ENCODE measurements around the gene MYH9. TPM values are rescaled to one million over a fixed set of nuclear protein-coding genes. Genes with fewer than 3 reads are reported as not detected.
A peak's percentile ranks its signal among the peaks of the same experiment; 100 is the strongest.

The MYH9 gene
- total and polyA plus RNA-seq, 10 donors, result 59.8 to 1,376 (median 711) TPM

DNA sequence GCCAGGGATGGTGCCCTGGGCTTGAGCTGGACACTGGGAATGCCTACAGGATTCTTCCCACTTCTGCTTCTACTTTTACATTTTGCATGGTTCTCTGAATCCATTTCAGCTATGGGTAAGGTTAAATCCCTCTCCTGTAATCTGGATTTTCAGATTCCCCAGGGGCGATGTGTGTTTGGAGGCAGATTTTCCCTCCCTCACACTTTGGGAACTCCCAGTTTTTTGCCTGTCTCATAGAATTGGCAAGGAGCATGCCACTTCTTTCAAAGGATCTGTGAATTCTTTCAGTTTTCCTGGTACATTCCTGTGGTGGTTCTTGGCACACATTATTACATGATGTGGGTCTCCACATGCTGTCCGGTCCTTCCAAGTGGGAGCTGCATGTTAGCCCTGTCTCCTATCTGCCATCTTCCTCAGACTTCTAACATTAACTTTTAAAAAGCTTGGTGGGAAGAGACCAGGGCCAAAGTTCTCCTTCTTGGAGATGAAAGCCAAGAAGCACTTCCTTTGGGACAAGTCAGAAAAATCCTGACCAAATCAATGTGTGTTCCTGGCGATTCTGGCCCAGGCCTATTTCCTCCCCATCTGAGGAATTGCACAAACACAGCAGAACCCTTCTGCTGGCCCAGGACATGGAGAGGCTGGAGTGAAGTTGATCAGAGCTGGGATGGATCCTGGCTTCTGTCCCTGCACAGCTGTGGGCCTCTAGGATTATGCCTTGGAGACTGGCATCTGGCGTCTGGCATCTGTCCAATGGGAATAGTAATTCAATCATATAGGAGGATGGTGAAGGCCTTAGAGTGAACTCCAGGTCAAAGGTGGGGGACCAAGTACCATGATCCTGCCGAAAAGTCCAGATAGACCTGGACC, 143.0 kb downstream of the MYH9 start:
- H3K9me3 ChIP-seq, result peaks cover 0 to 13% (median 8%) of the 10 kb centered on the region in 8 donors
- H3K27ac ChIP-seq, result peak overlapping the region in 5 of 8 donors; percentile 3 to 53 (median 33)
- intact Hi-C loops (cut with DNase I; ENCODE audit: low total_unique reads), result no loop called here
- TF ChIP-seq, protein P1, sequence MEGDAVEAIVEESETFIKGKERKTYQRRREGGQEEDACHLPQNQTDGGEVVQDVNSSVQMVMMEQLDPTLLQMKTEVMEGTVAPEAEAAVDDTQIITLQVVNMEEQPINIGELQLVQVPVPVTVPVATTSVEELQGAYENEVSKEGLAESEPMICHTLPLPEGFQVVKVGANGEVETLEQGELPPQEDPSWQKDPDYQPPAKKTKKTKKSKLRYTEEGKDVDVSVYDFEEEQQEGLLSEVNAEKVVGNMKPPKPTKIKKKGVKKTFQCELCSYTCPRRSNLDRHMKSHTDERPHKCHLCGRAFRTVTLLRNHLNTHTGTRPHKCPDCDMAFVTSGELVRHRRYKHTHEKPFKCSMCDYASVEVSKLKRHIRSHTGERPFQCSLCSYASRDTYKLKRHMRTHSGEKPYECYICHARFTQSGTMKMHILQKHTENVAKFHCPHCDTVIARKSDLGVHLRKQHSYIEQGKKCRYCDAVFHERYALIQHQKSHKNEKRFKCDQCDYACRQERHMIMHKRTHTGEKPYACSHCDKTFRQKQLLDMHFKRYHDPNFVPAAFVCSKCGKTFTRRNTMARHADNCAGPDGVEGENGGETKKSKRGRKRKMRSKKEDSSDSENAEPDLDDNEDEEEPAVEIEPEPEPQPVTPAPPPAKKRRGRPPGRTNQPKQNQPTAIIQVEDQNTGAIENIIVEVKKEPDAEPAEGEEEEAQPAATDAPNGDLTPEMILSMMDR (IDR thresholded peaks at IDR 0.05 in 8 of 11, conservative IDR thresholded peaks at IDR 0.05 in 3 of 11), result no peak
- no peak for TF ChIP-seq POLR2AphosphoS5 (IDR thresholded peaks at IDR 0.05)
- TF ChIP-seq POLR2A (IDR thresholded peaks at IDR 0.05), result no peak
- H3K27me3 ChIP-seq (replicated peaks in 1 of 7), result no peaks in the 10 kb centered on the region
- WGBS, 5 donors, result 67 to 89% (median 88%) methylated on average over 5 of the region's 5 CpGs
- H3K4me3 ChIP-seq, result no peak overlapping the region
- no peaks in the 10 kb centered on the region for H3K36me3 ChIP-seq
- DNase-seq, result no peak
- peaks cover 3 to 8% (median 4%) of the 10 kb centered on the region in 6 donors for H3K4me1 ChIP-seq

DNA sequence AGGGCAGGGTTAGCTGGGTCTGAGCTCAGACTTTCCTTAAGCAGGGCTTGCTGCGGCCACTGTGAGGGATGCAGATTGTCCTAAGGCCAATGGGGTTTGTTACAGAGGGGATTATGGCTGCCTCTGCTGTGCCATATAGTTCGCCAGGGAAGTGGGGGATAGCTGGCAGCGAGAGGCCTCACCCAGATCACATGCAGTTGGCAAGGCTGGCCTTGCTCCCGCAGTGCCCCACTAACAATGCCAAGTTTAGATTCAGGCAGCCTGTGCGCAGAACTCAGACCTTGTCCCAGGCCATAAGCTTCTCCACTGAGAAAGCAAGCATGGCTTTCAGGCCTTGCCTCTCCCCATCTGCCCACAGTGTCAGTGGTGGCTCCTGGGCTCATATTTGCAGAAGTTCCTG, 143.8 kb downstream of the MYH9 start:
- Histone ChIP-seq H3K4me1 (peaks cover 6 to 12% (median 8%) of the 10 kb centered on the region in 6 donors), H3K27ac (peak overlapping the region in 5 of 8 donors; percentile 3 to 53 (median 33)), H3K27me3 (replicated peaks in 1 of 7) (no peaks in the 10 kb centered on the region), H3K36me3 (no peaks in the 10 kb centered on the region), H3K4me3 (no peak overlapping the region), H3K9me3 (peaks cover 0 to 8% (median 5%) of the 10 kb centered on the region in 8 donors)
- intact Hi-C loops (cut with DNase I; ENCODE audit: low total_unique reads), result no loop called here
- 91 to 98% (median 93%) methylated on average over 5 of the region's 5 CpGs for WGBS, 5 donors
- no peak for DNase-seq
- TF ChIP-seq POLR2A (IDR thresholded peaks at IDR 0.05), result no peak
- TF ChIP-seq, protein P1 (IDR thresholded peaks at IDR 0.05 in 8 of 11, conservative IDR thresholded peaks at IDR 0.05 in 3 of 11), result no peak
- TF ChIP-seq POLR2AphosphoS5 (IDR thresholded peaks at IDR 0.05), result no peak

DNA sequence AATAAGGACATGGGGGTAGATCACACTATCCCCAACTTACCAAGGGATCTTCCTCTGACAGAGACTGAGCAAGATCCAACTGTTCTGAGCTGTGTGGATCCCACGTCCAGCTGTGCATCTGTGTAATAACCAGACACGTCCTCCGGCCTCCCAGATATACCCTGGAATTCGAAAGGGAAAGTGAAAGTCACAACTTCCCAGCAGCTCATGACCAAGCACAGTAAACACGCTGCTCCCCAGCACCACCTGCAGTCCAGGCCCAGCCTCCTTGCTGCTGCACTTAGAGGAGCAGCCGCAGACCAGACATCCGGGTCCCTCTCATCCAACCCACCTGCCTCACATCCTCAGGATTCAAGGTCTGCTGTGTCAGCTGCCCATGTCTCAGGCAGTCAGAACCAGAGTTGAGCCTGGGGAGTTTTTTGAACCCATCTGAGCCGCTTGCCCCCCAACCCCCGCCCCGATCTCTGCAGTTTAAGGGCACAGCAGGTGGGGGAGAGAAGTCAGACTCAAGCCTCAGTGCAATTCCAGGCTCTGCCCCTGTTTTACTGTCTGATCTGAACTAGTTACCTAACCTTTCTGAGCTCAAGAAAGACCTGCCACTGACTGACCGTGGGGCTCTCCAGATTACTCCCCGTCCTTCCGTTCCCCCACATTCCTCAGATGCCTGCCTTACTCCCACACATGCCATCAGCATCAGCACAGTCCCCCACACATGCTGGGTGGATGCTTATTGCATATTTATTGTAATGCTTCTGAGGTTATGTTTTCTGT, 148.2 kb downstream of the MYH9 start, which contains the start of gene APOL2:
APOL2 (minus strand) TSS at position 127 of the 771 bp plus-strand sequence. CDS start 6,365 bp downstream, outside the sequence.
- H3K27ac ChIP-seq, result peak within 1 kb of the TSS; percentile 76 to 96 (median 92)
- peaks cover 0 to 34% (median 8%) of the 10 kb centered on the region in 6 donors for H3K36me3 ChIP-seq
- intact Hi-C loops (cut with DNase I; ENCODE audit: low total_unique reads), result no loop called here
- DNase-seq, result peak; percentile 97
- H3K27me3 ChIP-seq (replicated peaks in 1 of 7), result no peaks in the 10 kb centered on the region
- peaks cover 30 to 56% (median 45%) of the 10 kb centered on the region in 6 donors for H3K4me1 ChIP-seq
- WGBS, 5 donors, result 16 to 23% (median 21%) methylated on average over 12 to 13 of the region's 13 CpGs
- peak within 1 kb of the TSS; percentile 43 to 88 (median 66) for H3K4me3 ChIP-seq
- peaks cover 0 to 6% (median 0%) of the 10 kb centered on the region in 8 donors for H3K9me3 ChIP-seq
- TF ChIP-seq, protein P1 (IDR thresholded peaks at IDR 0.05 in 8 of 11, conservative IDR thresholded peaks at IDR 0.05 in 3 of 11), result peak; percentile 46 to 90 (median 74)
- TF ChIP-seq POLR2A (IDR thresholded peaks at IDR 0.05) (peak in 2 of 3 donors; percentile 17 to 94), POLR2AphosphoS5 (IDR thresholded peaks at IDR 0.05) (peak; percentile 71 to 93 (median 92))

Data from spleen (tissue), 11 donors.